ENCODE results near the gene SYNE2.
A peak's percentile ranks its signal among the peaks of the same experiment; 100 is the strongest.

DNA sequence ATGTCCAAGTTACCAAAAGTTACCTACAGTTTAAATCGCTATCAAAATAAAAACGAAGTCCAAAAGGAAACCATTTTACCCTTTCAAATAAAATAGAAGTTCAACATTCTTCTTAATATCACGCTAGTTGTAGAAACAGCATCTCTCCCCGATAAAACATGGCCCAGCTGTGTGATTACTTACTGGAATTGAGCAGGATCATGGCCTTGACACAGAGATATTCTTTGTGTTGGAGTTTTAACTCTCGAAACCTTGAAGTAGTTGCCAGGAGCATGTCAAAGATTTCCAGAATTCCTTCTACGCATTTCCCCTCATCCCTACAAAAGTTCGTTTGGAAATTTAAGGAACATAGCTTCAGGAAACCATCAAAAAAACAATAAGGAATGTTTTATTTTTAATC is 396.6 kb downstream of the SYNE2 start:
- TF ChIP-seq, protein P1, sequence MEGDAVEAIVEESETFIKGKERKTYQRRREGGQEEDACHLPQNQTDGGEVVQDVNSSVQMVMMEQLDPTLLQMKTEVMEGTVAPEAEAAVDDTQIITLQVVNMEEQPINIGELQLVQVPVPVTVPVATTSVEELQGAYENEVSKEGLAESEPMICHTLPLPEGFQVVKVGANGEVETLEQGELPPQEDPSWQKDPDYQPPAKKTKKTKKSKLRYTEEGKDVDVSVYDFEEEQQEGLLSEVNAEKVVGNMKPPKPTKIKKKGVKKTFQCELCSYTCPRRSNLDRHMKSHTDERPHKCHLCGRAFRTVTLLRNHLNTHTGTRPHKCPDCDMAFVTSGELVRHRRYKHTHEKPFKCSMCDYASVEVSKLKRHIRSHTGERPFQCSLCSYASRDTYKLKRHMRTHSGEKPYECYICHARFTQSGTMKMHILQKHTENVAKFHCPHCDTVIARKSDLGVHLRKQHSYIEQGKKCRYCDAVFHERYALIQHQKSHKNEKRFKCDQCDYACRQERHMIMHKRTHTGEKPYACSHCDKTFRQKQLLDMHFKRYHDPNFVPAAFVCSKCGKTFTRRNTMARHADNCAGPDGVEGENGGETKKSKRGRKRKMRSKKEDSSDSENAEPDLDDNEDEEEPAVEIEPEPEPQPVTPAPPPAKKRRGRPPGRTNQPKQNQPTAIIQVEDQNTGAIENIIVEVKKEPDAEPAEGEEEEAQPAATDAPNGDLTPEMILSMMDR (IDR thresholded peaks at IDR 0.05), result no peak
- peak; percentile 27 for TF ChIP-seq EP300 (IDR thresholded peaks at IDR 0.05)
